ENCODE results near the gene NTM.

DNA sequence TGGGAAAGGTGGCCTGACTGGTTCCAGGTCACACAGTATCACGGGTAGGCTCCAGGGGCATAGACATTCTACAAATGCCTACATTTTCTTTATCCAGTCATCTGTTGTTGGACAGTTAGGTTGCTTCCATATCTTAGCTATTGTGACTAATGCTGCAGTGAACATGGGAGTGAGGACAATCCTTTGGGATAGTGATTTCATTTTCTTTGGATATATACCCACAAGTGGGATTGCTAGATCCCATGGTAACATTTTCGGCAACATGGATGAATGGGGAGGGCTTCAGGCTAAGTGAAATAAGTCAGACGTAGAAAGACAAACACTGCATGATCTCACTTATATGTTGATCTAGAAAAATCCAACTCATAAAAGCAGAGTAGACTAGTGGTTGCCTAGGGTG, 744.3 kb downstream of the NTM start:
- TF ChIP-seq, protein P1, sequence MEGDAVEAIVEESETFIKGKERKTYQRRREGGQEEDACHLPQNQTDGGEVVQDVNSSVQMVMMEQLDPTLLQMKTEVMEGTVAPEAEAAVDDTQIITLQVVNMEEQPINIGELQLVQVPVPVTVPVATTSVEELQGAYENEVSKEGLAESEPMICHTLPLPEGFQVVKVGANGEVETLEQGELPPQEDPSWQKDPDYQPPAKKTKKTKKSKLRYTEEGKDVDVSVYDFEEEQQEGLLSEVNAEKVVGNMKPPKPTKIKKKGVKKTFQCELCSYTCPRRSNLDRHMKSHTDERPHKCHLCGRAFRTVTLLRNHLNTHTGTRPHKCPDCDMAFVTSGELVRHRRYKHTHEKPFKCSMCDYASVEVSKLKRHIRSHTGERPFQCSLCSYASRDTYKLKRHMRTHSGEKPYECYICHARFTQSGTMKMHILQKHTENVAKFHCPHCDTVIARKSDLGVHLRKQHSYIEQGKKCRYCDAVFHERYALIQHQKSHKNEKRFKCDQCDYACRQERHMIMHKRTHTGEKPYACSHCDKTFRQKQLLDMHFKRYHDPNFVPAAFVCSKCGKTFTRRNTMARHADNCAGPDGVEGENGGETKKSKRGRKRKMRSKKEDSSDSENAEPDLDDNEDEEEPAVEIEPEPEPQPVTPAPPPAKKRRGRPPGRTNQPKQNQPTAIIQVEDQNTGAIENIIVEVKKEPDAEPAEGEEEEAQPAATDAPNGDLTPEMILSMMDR (IDR thresholded peaks at IDR 0.05 in 8 of 11, conservative IDR thresholded peaks at IDR 0.05 in 3 of 11): no peak
- TF ChIP-seq POLR2A (IDR thresholded peaks at IDR 0.05): no peak

All from spleen (tissue), 7 donors.